Hindlimb muscle (tissue), 1 donor: ENCODE results near the gene PLCG1. TPM values are rescaled to one million over a fixed set of nuclear protein-coding genes. Genes with fewer than 3 reads are reported as not detected.

Experiments
- DNase-seq: peaks from one replicate; pipeline ENCODE4 v3.0.0-alpha.2; 2013
- polyA plus RNA-seq: library from polyadenylated mRNA; unstranded; fragments of 120-200 nt; gene quantifications from one replicate; pipeline ENCODE4 v1.2.1, GENCODE V29; 2013; ENCODE audit not compliant: insufficient read length

Gene PLCG1
- polyA plus RNA-seq, 1 donor: 88.7 TPM

DNA sequence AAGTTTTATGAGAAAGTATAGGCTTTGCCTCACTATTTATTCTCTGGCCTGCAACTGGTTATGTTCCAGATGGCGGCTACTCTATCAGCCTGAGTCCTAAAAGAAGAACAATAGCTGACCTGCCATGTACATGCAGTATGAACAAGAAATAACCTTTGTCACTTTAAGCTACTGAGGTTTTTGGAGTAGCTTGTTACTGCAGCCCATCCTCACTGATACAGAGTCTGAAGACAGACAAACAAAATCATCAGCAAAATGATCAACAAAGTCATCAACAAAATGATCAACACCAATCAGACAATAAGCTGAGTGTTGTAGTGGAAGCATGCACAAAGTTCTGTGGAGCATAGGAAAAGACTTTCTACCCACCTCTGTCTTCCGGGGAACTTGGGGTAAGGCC, 82.5 kb downstream of the PLCG1 start:
- no peak for DNase-seq

GRCh38 chr20:41221614-41222218, 84.4 kb downstream of the PLCG1 start:
- no peak for DNase-seq

DNA sequence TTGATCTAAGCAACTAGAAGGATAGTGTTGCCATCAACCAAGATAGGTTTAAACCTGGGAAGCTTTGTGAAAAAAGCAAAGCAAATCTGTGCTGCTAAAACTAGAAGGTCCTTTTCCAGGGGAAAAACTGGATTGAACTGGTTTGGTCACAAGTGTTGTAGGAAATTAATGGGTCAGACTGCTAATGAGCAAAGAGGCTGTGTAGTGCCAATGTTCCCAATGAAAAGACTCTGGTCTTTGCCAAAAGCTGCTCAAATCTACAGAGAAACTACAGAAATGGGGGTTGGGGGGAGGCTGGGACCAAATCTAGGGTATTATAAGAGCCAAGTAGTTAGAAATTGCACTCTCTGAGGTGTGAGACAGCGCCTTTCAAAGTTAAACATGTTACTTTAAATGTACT, 85.0 kb downstream of the PLCG1 start:
- DNase-seq: no peak

GRCh38 chr20:41222703-41223102, 85.4 kb downstream of the PLCG1 start:
- no peak for DNase-seq

GRCh38 chr20:41223112-41223511, 85.8 kb downstream of the PLCG1 start:
- no peak for DNase-seq

- DNase-seq: no peak
These were observed 86.9 kb downstream of the PLCG1 start for GRCh38 chr20:41224281-41224680.

DNA sequence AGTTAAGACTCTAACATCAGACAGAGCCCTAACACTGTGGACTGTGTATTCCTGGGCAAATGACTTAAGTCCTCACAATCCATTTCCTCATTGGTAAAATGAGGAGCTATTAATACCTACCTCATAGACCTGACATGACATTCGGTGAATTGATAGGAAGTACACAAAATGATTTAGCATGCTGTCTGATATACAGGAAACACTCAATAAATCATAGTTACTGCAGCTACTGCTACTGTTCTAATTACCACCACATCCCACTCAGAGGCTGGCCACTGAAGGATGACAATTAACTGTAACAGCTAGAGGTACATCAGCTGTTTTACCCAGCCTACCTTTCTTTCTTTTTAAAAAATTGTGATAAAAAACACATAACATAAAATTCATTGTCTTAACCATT, 87.7 kb downstream of the PLCG1 start:
- no peak for DNase-seq

- no peak for DNase-seq
These were observed 89.1 kb downstream of the PLCG1 start for GRCh38 chr20:41226426-41226825.

Other genes with a start within 250 kb of the PLCG1 start
- 58.8 TPM for gene TOP1, start 108.7 kb upstream of the PLCG1 start, polyA plus RNA-seq
- 9.2 TPM for gene ZHX3, start 180.2 kb downstream of the PLCG1 start, polyA plus RNA-seq
- gene LPIN3, start 203.3 kb downstream of the PLCG1 start, polyA plus RNA-seq: 4.7 TPM
- gene EMILIN3, start 229.3 kb downstream of the PLCG1 start, polyA plus RNA-seq: 19.7 TPM